D721Med (cell line): ENCODE data around the gene RHBDL2.

Experiments used
- DNase-seq: peaks from one replicate; pipeline ENCODE4 v3.0.0; 2011; ENCODE audit warnings: low spot score; ENCODE audit not compliant: insufficient read length
- FAIRE-seq: peaks from 2 replicates; lab custom pipeline; 2011; peaks lifted over from hg19 to GRCh38; lab: Jason Lieb, UNC
- CTCF ChIP-seq: IDR thresholded peaks from 2 replicates; pipeline ENCODE4 v1.5.1; 2012; ENCODE audit warnings: mild to moderate bottlenecking, control low read depth; ENCODE audit not compliant: insufficient read depth; ENCODE audit errors: missing control alignments

RHBDL2 gene

GRCh38 chr1:38942664-38943428, 1.2 kb upstream of the RHBDL2 start:
- DNase-seq, result no peak

DNA sequence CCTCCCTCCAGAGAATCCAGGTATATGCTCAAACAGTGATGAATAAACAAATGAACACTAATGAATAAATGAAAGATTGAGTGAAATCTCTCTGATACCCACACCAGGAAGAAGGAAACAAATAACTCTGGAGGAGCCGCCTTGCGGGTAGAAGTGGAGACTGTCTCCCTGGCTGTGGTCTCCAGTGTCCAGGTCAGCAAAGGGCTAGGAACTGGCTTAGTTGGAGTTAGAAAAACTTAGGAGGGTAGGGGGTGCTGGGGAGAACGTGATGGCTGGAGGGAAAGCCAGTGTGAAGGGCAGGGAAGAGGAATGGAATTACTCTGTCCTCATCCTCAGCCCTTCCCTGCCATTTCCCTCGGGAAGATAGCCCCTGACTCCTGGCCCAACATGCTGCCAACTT, 537 bp downstream of the RHBDL2 start:
- DNase-seq, result no peak
- no peak for TF ChIP-seq CTCF
- FAIRE-seq, result no peak

More at GRCh38 chr1:38942664-38943428, 1.2 kb upstream of the RHBDL2 start:
- no peak for TF ChIP-seq CTCF
- FAIRE-seq, result no peak

DNA sequence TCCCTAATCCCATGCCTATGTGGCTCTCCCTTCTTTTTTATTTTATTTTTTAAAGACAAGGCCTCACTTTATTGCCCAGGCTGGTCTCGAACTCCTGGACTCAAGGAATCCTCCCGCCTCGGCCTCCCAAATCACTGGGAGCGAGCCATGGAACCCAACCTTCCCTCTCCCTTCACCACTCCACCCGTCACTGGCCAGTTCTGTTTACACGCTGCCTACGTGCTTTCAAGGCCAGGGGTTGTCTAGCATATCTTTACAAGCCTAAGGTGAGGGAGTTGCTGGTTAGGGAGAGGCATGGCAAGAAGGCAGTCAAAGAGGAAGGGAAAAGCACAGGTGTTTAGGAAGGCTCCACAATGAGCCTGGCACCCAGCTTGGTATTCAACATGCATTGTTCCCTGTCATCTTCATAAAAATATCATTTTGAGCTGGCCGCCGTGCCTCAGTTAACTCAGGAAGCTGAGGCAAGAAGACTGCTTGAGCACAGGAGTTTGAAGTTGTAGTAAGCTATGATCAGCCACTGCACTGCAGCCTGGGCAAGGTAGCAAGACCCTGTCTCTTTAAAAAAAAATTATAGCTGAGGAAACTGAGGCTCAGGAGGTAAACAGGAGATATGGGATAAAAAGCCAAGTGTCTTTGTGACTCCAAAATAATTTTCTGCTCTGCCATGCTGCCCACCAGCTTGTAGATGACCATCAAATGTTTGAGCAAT, 1.1 kb downstream of the RHBDL2 start:
- TF ChIP-seq CTCF, result no peak
- no peak for FAIRE-seq
- no peak for DNase-seq

GRCh38 chr1:38938722-38939260, 2.8 kb downstream of the RHBDL2 start:
- no peak for TF ChIP-seq CTCF
- DNase-seq (no peak), FAIRE-seq (no peak)

- no peak for DNase-seq
- no peak for TF ChIP-seq CTCF
- FAIRE-seq, result no peak
These were observed 9.1 kb downstream of the RHBDL2 start for GRCh38 chr1:38932571-38932970.

DNA sequence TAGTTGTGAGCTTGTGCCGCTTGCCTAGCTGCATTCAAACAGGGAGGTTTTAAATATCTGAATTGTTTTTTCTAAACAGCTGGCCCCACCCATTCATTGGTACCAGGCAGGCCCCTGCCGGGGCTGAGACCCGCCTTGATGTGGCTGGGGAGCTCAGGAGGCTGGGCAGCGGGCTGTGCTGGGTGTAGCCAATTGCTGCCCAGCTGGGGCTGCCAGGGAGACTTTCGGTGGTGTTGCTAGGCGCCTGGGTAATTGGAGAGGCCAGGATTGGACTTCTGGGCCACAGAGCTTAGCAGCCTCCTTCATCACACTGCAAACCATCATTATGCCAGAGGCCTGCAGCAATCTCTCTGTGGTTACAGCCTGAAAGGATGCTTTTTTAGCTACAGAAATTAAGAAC, 12.2 kb downstream of the RHBDL2 start:
- DNase-seq, result no peak
- no peak for FAIRE-seq
- TF ChIP-seq CTCF, result no peak
